Colonic mucosa (tissue), 4 donors: Measurements from ENCODE around the gene SOBP. TPM values are rescaled to one million over a fixed set of nuclear protein-coding genes. Genes with fewer than 3 reads are reported as not detected.
"Not testable (repeated sequence)": the region's sequence is repeated elsewhere in the genome, so short reads cannot be mapped to it uniquely, and the experiment has no call there.

Experiments
- DNase-seq: peaks from one replicate; pipeline ENCODE4 v3.0.0-alpha.2; 2020
- H3K27ac ChIP-seq: fragments of 200-600 bp; one replicate; pipeline ENCODE4 v1.8.0; 2021
- H3K27me3 ChIP-seq: fragments of 200-600 bp; one replicate; pipeline ENCODE4 v1.8.0; 2021
- H3K36me3 ChIP-seq: fragments of 200-600 bp; one replicate; pipeline ENCODE4 v1.8.0; 2021
- H3K4me1 ChIP-seq: fragments of 200-600 bp; one replicate; pipeline ENCODE4 v1.8.0; 2021; ENCODE audit warnings: mild to moderate bottlenecking
- H3K4me3 ChIP-seq: fragments of 200-600 bp; one replicate; pipeline ENCODE4 v1.8.0; 2021
- H3K9ac ChIP-seq, 2 donors: one replicate each; pipeline ENCODE4 v1.7.0; 2013; ENCODE audit warnings: control low read depth in 2 of 2, low read depth in 2 of 2, low read length in 2 of 2
- H3K9me3 ChIP-seq: fragments of 200-600 bp; one replicate; pipeline ENCODE4 v1.8.0; 2021
- CTCF ChIP-seq: fragments of 200-600 bp; IDR thresholded peaks from one replicate; pipeline ENCODE4 v1.8.0; 2022; ENCODE audit warnings: antibody characterized with exemption, mild to moderate bottlenecking
- intact Hi-C: fragments of 100-400 bp; cut with DNase I; formaldehyde crosslinking; loops from one replicate; pipeline ENCODE4 v1.14.1; 2022
- total RNA-seq, 2 donors: library from RNA; stranded (reverse); fragmentation: NEBNext Ultra II Directional in 1 of 2; extraction: Animal tissue kit (Norgen Biotek cat#: 25700) in 1 of 2; gene quantifications; one replicate each; pipeline ENCODE4 v1.2.1, GENCODE V29; 2021
- donor health status: healthy.
- donor health status: DM: no; HTN: no; CAD: no.
- donor health status: DM: no; HTN: no; CAD: no.

The SOBP gene
- total RNA-seq, 2 donors from 2014 or later: 0.67 to 3.4 TPM

GRCh38 chr6:107511511-107511993 is 21.6 kb downstream of the SOBP start:
- no peaks in the 10 kb centered on the region for H3K36me3 ChIP-seq
- no peak overlapping the region for H3K4me3 ChIP-seq
- H3K27me3 ChIP-seq: no peaks in the 10 kb centered on the region
- no peak for TF ChIP-seq CTCF
- H3K9me3 ChIP-seq: no peaks in the 10 kb centered on the region
- intact Hi-C loops: no loop called here
- H3K9ac ChIP-seq: no peak overlapping the region
- no peak overlapping the region for H3K27ac ChIP-seq
- H3K4me1 ChIP-seq: no peaks in the 10 kb centered on the region
- no peak for DNase-seq

GRCh38 chr6:107513214-107513613 is 23.3 kb downstream of the SOBP start:
- TF ChIP-seq CTCF: no peak
- no peak overlapping the region for H3K4me3 ChIP-seq
- no peaks in the 10 kb centered on the region for H3K36me3 ChIP-seq
- intact Hi-C loops: no loop called here
- no peak overlapping the region for H3K9ac ChIP-seq
- no peak for DNase-seq
- no peaks in the 10 kb centered on the region for H3K27me3 ChIP-seq
- no peaks in the 10 kb centered on the region for H3K4me1 ChIP-seq
- no peak overlapping the region for H3K27ac ChIP-seq
- H3K9me3 ChIP-seq: no peaks in the 10 kb centered on the region

- intact Hi-C loops: no loop called here
Measured at GRCh38 chr6:107515955-107516354, 26.0 kb downstream of the SOBP start.

GRCh38 chr6:107517274-107517673 is 27.4 kb downstream of the SOBP start:
- no peaks in the 10 kb centered on the region for H3K4me1 ChIP-seq
- DNase-seq: no peak
- no peak overlapping the region for H3K4me3 ChIP-seq
- intact Hi-C loops: no loop called here
- TF ChIP-seq CTCF: no peak
- no peaks in the 10 kb centered on the region for H3K27me3 ChIP-seq
- no peak overlapping the region for H3K27ac ChIP-seq
- H3K9ac ChIP-seq: no peak overlapping the region
- no peaks in the 10 kb centered on the region for H3K9me3 ChIP-seq
- H3K36me3 ChIP-seq: no peaks in the 10 kb centered on the region

More at GRCh38 chr6:107515955-107516354, 26.0 kb downstream of the SOBP start:
- Histone ChIP-seq H3K4me3 (no peak overlapping the region), H3K4me1 (no peaks in the 10 kb centered on the region), H3K27me3 (no peaks in the 10 kb centered on the region), H3K9ac (no peak overlapping the region), H3K9me3 (no peaks in the 10 kb centered on the region), H3K27ac (no peak overlapping the region), H3K36me3 (no peaks in the 10 kb centered on the region)
- no peak for TF ChIP-seq CTCF
- DNase-seq: no peak

- H3K9ac ChIP-seq, H3K4me1 ChIP-seq, H3K36me3 ChIP-seq, H3K27ac ChIP-seq, H3K27me3 ChIP-seq, H3K4me3 ChIP-seq, intact Hi-C loops, H3K9me3 ChIP-seq, DNase-seq: not testable (repeated sequence)
Measured at GRCh38 chr6:107519224-107519623, 29.3 kb downstream of the SOBP start.

GRCh38 chr6:107520706-107521105 is 30.8 kb downstream of the SOBP start:
- intact Hi-C loops, H3K9me3 ChIP-seq, H3K4me1 ChIP-seq, H3K4me3 ChIP-seq, H3K27me3 ChIP-seq, DNase-seq, H3K36me3 ChIP-seq, H3K27ac ChIP-seq, H3K9ac ChIP-seq: not testable (repeated sequence)
